A549 (cell line): Measurements from ENCODE around the gene CACNG5. TPM values are rescaled to one million over a fixed set of nuclear protein-coding genes. Genes with fewer than 3 reads are reported as not detected.
"Not testable (repeated sequence)": the region's sequence is repeated elsewhere in the genome, so short reads cannot be mapped to it uniquely, and the experiment has no call there.

ENCODE experiments used
- ATAC-seq, 2 experiments: fragments of 200-7000 bp in 1 of 2; fragments of >200 bp in 1 of 2; cut with Nextera tagmentation in 1 of 2; cut with Tn5 transposase in 1 of 2; 3 replicates each; pipeline versions ENCODE4 v1.8.0 to v1.9.1; 2018 to 2020; ENCODE audit warnings: mild to moderate bottlenecking in 1 of 2, moderate library complexity in 1 of 2
- CTCF ChIA-PET: fragments of 300-600 bp; sonication (Branson Sonifier 250); formaldehyde crosslinking; extraction: SDS; loops from one replicate; lab custom pipeline; 2021; ENCODE audit warnings: antibody characterized with exemption, inconsistent platforms; lab: Yijun Ruan, JAX
- POLR2A ChIA-PET: fragments of 350-600 bp; formaldehyde crosslinking; extraction: SDS; loops from one replicate; lab custom pipeline; 2021; ENCODE audit warnings: antibody characterized with exemption, inconsistent platforms; lab: Yijun Ruan, JAX
- DNase-seq, 2 experiments: peaks; one replicate each; pipeline versions ENCODE4 v3.0.0 to v3.0.0-alpha.2; 2011 to 2016; ENCODE audit warnings: low read depth in 1 of 2, low spot score in 1 of 2
- FAIRE-seq: peaks from 2 replicates; lab custom pipeline; 2011; peaks lifted over from hg19 to GRCh38; lab: Jason Lieb, UNC
- H3K27ac ChIP-seq, 2 experiments: fragments of >200 bp; sonication (Bioruptor Twin); formaldehyde crosslinking; 3 replicates each; pipeline ENCODE4 v1.5.1; 2016 to 2017
- H3K4me1 ChIP-seq: fragments of >200 bp; sonication (Bioruptor Twin); formaldehyde crosslinking; 3 replicates; pipeline ENCODE4 v1.6.1; 2016
- H3K4me2 ChIP-seq: fragments of >200 bp; sonication (Bioruptor Twin); formaldehyde crosslinking; 3 replicates; pipeline ENCODE4 v1.6.1; 2016
- H3K4me3 ChIP-seq: fragments of >200 bp; sonication (Bioruptor Twin); formaldehyde crosslinking; 3 replicates; pipeline ENCODE4 v1.5.1; 2016
- H3K9me3 ChIP-seq: fragments of >200 bp; sonication (Bioruptor Twin); formaldehyde crosslinking; 3 replicates; pipeline ENCODE4 v1.6.1; 2016
- ATOH8 ChIP-seq: fragments of 250-450 bp; sonication (Bioruptor Pico); IDR thresholded peaks from 2 replicates; pipeline ENCODE4 v1.5.0; 2020; ENCODE audit warnings: low read depth, mild to moderate bottlenecking, moderate library complexity
- CHD2 ChIP-seq: fragments of 150-350 bp; IDR thresholded peaks from 2 replicates; pipeline ENCODE4 v1.6.1; 2014; ENCODE audit warnings: low read length; ENCODE audit not compliant: partially characterized antibody
- EHMT2 ChIP-seq: fragments of 200-600 bp; sonication (generic); IDR thresholded peaks from 2 replicates; pipeline ENCODE4 v1.6.1; 2016; ENCODE audit warnings: antibody characterized with exemption, low read depth, mild to moderate bottlenecking, moderate library complexity
- ELK1 ChIP-seq: fragments of 150-350 bp; IDR thresholded peaks from 2 replicates; pipeline ENCODE4 v1.6.1; 2014; ENCODE audit warnings: low read depth, mild to moderate bottlenecking, low read length
- FOSL2 ChIP-seq, 2 experiments: fragments of 450-650 bp in 1 of 2; fragments of >200 bp in 1 of 2; sonication (Bioruptor Twin) in 1 of 2; formaldehyde crosslinking; IDR thresholded peaks; 2 replicates each; pipeline versions ENCODE4 v1.5.0 to v1.6.1; 2016 to 2020; ENCODE audit warnings: mild to moderate bottlenecking in 1 of 2, moderate library complexity in 1 of 2
- GATA3 ChIP-seq: IDR thresholded peaks from 2 replicates; pipeline ENCODE4 v1.6.1; 2012; ENCODE audit warnings: borderline replicate concordance
- HOXB5 ChIP-seq: fragments of 250-450 bp; sonication (Bioruptor Pico); IDR thresholded peaks from 2 replicates; pipeline ENCODE4 v1.5.0; 2020; ENCODE audit warnings: mild to moderate bottlenecking, moderate library complexity
- JUN ChIP-seq, 2 experiments: fragments of >200 bp; sonication (Bioruptor Twin); formaldehyde crosslinking; IDR thresholded peaks; 2 replicates in 1 of 2; 3 replicates in 1 of 2; pipeline ENCODE4 v1.6.1; 2016 to 2017
- JUNB ChIP-seq: fragments of >200 bp; sonication (Bioruptor Twin); formaldehyde crosslinking; IDR thresholded peaks from 2 replicates; pipeline ENCODE4 v1.6.1; 2016
- KDM1A ChIP-seq: fragments of 200-600 bp; sonication (generic); IDR thresholded peaks from 2 replicates; pipeline ENCODE4 v1.6.1; 2016; ENCODE audit warnings: low read depth, mild to moderate bottlenecking
- MAX ChIP-seq: IDR thresholded peaks from 2 replicates; pipeline ENCODE4 v1.6.1; 2012
- PHF8 ChIP-seq: fragments of 200-600 bp; sonication (generic); IDR thresholded peaks from 2 replicates; pipeline ENCODE4 v1.6.1; 2016; ENCODE audit warnings: low read depth, mild to moderate bottlenecking, antibody characterized with exemption, moderate library complexity, borderline replicate concordance
- REST ChIP-seq: fragments of 200-600 bp; sonication (generic); IDR thresholded peaks from 2 replicates; pipeline ENCODE4 v1.6.1; 2016; ENCODE audit warnings: antibody characterized with exemption, mild to moderate bottlenecking, moderate library complexity
- RNF2 ChIP-seq: fragments of 200-600 bp; sonication (generic); IDR thresholded peaks from 2 replicates; pipeline ENCODE4 v1.6.1; 2016; ENCODE audit warnings: low read depth, mild to moderate bottlenecking, antibody characterized with exemption, moderate library complexity, borderline replicate concordance
- SMC3 ChIP-seq: fragments of >200 bp; sonication (Bioruptor Twin); formaldehyde crosslinking; IDR thresholded peaks from 3 replicates; pipeline ENCODE4 v1.6.1; 2018; ENCODE audit warnings: inconsistent platforms
- ZFP36 ChIP-seq: fragments of 450-650 bp; IDR thresholded peaks from 2 replicates; pipeline ENCODE4 v1.6.1; 2014; ENCODE audit warnings: borderline replicate concordance; ENCODE audit not compliant: partially characterized antibody
- ZNF302 ChIP-seq: fragments of 250-450 bp; sonication (Bioruptor Pico); IDR thresholded peaks from 2 replicates; pipeline ENCODE4 v1.9.0; 2021; ENCODE audit warnings: inconsistent platforms, mild to moderate bottlenecking, moderate library complexity
- ZSCAN20 ChIP-seq: fragments of 250-450 bp; sonication (Bioruptor Pico); IDR thresholded peaks from 2 replicates; pipeline ENCODE4 v1.8.0; 2022; ENCODE audit warnings: mild to moderate bottlenecking, moderate library complexity
- WGBS: methylation state at CpG from one replicate; pipeline ENCODE4 v1.1.6; 2017; ENCODE audit errors: missing lambda C conversion rate; 5-methylcytosine and 5-hydroxymethylcytosine counted together
- polyA plus RNA-seq, 4 experiments: library from polyadenylated mRNA; depleted of rRNA in 3 of 4; stranded (reverse); fragments of >200 nt; fragmentation: RNase III in 1 of 4; extraction: RNeasy Plus Mini Kit Qiagen cat#74134 plus additional on column Dnase treatment in 1 of 4; gene quantifications; 2 replicates in 3 of 4; 3 replicates in 1 of 4; pipeline ENCODE4 v1.2.3, GENCODE V29; 2011 to 2017

Gene CACNG5
- polyA plus RNA-seq, 2 of the 4 experiments (the other 2 are of a cell fraction), result 0.09 TPM; not detected in 1

GRCh38 chr17:66900126-66901010, 65.5 kb downstream of the CACNG5 start (continued):
- no peak for TF ChIP-seq ELK1

GRCh38 chr17:66903296-66903695, 68.4 kb downstream of the CACNG5 start:
- POLR2A ChIA-PET, H3K9me3 ChIP-seq, H3K4me2 ChIP-seq, ATAC-seq, H3K4me3 ChIP-seq, DNase-seq, FAIRE-seq: not testable (repeated sequence)
- 97% methylated on average over 6 of the region's 6 CpGs for WGBS
- Histone ChIP-seq H3K4me1 (peaks cover 31% of the 10 kb centered on the region), H3K27ac (peak overlapping the region; percentile 77 to 81; a peak in 5 of 6 replicates)
- CTCF ChIA-PET, result interaction anchor here (1.1 to 6.0 kb wide), 3 partner anchors 13 to 190 kb away, joined by 3 to 37 read pairs (median 28); no protein-coding TSS in a partner anchor

- CTCF ChIA-PET, result interaction anchor here (1.6 to 6.0 kb wide), 3 partner anchors 24 to 190 kb away, joined by 4 to 37 read pairs (median 28); no protein-coding TSS in a partner anchor
- ATAC-seq (no peak), DNase-seq (no peak)
- H3K4me2 ChIP-seq, result peak overlapping the region; percentile 72
- H3K9me3 ChIP-seq, result no peaks in the 10 kb centered on the region
- POLR2A ChIA-PET, result no interaction called here
- no peak overlapping the region for H3K4me3 ChIP-seq
- 87% methylated on average over 10 of the region's 10 CpGs for WGBS
- peak overlapping the region; percentile 77 to 81 for H3K27ac ChIP-seq
- TF ChIP-seq FOSL2 (IDR thresholded peaks at IDR 0.05) (no peak), FOSL2 (CRISPR knock-in tag; IDR thresholded peaks at IDR 0.05) (no peak), ZSCAN20 (no peak), ZNF302 (CRISPR knock-in tag) (no peak), PHF8 (no peak)
- TF ChIP-seq, all 56 proteins: peak for 0
- peaks cover 31% of the 10 kb centered on the region for H3K4me1 ChIP-seq
- FAIRE-seq, result no peak
Observed at GRCh38 chr17:66903781-66904180, 68.9 kb downstream of the CACNG5 start.

- CTCF ChIA-PET, result interaction anchor here (0.6 to 6.0 kb wide), 13 partner anchors 10 to 1673 kb away, joined by 3 to 37 read pairs (median 4); no protein-coding TSS in a partner anchor
- ATAC-seq, result peak; percentile 70 to 83
- TF ChIP-seq ATOH8 (CRISPR knock-in tag) (0 out of 2 replicates have a peak, but pooled peaks have one; percentile 56), JUN (IDR thresholded peaks at IDR 0.05) (peak; percentile 36 to 45; a peak in 3 of 5 replicates), GATA3 (peak; percentile 91), REST (no peak), JUNB (peak; percentile 66; the same call in 1 of the 2 replicates), EHMT2 (no peak), MAX (peak; percentile 78), FOSL2 (IDR thresholded peaks at IDR 0.05) (no peak), FOSL2 (CRISPR knock-in tag; IDR thresholded peaks at IDR 0.05) (peak; percentile 81), KDM1A (no peak), ZSCAN20 (no peak), HOXB5 (CRISPR knock-in tag) (0 out of 2 replicates have a peak, but pooled peaks have one; percentile 14), ZFP36 (no peak), SMC3 (no peak), CHD2 (no peak), RNF2 (no peak), ZNF302 (CRISPR knock-in tag) (no peak)
Observed at GRCh38 chr17:66904760-66905624, 70.1 kb downstream of the CACNG5 start.

More at GRCh38 chr17:66904760-66905624, 70.1 kb downstream of the CACNG5 start:
- POLR2A ChIA-PET, result no interaction called here
- FAIRE-seq (peak; percentile 94), DNase-seq (peak; percentile 49 to 86)
- H3K4me1 ChIP-seq, result peaks cover 31% of the 10 kb centered on the region
- H3K9me3 ChIP-seq, result no peaks in the 10 kb centered on the region
- H3K4me3 ChIP-seq, result no peak overlapping the region
- peak overlapping the region; percentile 72 for H3K4me2 ChIP-seq
- H3K27ac ChIP-seq, result peak overlapping the region; percentile 77 to 81
- WGBS, result 14% methylated on average over 12 of the region's 12 CpGs
